ENCODE results near the gene GNA12. TPM values are rescaled to one million over a fixed set of nuclear protein-coding genes. Genes with fewer than 3 reads are reported as not detected.

Gene GNA12
- total and polyA plus RNA-seq, 10 of the 15 experiments (the other 5 are each of a cell fraction or from before 2014, with no cell fraction given), result 1.9 to 51.8 (median 12.6) TPM

DNA sequence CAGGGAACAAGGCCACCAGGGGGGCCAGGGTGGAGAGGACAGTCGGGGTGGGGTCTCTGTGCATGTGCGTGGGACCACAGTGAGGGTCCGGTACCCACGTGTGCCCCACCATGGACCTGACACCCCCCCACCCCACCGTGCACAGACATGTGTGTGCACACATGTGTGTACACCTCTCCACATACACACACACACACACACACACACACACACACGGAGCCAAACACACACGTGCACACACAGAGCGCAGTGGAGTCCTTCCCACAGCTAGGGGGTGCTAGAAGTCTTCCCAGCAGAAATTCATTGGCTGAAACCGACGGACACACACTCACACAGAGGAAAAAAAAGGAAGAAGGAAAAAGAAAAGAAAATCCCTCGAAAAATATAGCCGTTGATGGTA, 42.8 kb upstream of the GNA12 start (continued):
- TF ChIP-seq, protein P1, sequence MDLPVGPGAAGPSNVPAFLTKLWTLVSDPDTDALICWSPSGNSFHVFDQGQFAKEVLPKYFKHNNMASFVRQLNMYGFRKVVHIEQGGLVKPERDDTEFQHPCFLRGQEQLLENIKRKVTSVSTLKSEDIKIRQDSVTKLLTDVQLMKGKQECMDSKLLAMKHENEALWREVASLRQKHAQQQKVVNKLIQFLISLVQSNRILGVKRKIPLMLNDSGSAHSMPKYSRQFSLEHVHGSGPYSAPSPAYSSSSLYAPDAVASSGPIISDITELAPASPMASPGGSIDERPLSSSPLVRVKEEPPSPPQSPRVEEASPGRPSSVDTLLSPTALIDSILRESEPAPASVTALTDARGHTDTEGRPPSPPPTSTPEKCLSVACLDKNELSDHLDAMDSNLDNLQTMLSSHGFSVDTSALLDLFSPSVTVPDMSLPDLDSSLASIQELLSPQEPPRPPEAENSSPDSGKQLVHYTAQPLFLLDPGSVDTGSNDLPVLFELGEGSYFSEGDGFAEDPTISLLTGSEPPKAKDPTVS (IDR thresholded peaks at IDR 0.05; ENCODE audit: low read depth, low read length), result no peak
- TF ChIP-seq EGR1 (IDR thresholded peaks at IDR 0.05; ENCODE audit: borderline replicate concordance in 1 of 2, low read depth in 2 of 2, low read length in 2 of 2) (no peak), BRCA1 (IDR thresholded peaks at IDR 0.05; ENCODE audit: low read depth, low read length) (no peak), NR2F1 (conservative IDR thresholded peaks at IDR 0.05) (no peak), SPI1 (IDR thresholded peaks at IDR 0.05; ENCODE audit: borderline replicate concordance, insufficient read depth, low read depth, low read length) (no peak), RB1 (IDR thresholded peaks at IDR 0.05; ENCODE audit: borderline replicate concordance) (no peak; the same call in 1 of the 2 replicates), ZNF207 (IDR thresholded peaks at IDR 0.05; ENCODE audit: borderline replicate concordance) (no peak), POLR2AphosphoS5 (IDR thresholded peaks at IDR 0.05; ENCODE audit: low read length) (no peak), MEF2A (IDR thresholded peaks at IDR 0.05; ENCODE audit: insufficient read depth, low read depth, low read length) (0 out of 2 replicates have a peak, but pooled peaks have one; percentile 19), SMARCA5 (IDR thresholded peaks at IDR 0.05) (no peak), BCL11A (IDR thresholded peaks at IDR 0.05; ENCODE audit: low read depth, low read length) (no peak), RFX5 (IDR thresholded peaks at IDR 0.05; ENCODE audit: low read depth, low read length) (no peak), STAT1 (conservative IDR thresholded peaks at IDR 0.05) (no peak), TCF7 (IDR thresholded peaks at IDR 0.05; ENCODE audit: borderline replicate concordance) (no peak), NR2C1 (IDR thresholded peaks at IDR 0.05) (no peak), NFYB (IDR thresholded peaks at IDR 0.05; ENCODE audit: insufficient read depth, low read depth, low read length) (no peak), IKZF2 (IDR thresholded peaks at IDR 0.05) (peak; percentile 53 to 55), RAD51 (IDR thresholded peaks at IDR 0.05) (0 out of 2 replicates have a peak, but pooled peaks have one; percentile 22), CREB1 (IDR thresholded peaks at IDR 0.05; ENCODE audit: low read depth) (no peak)
- TF ChIP-seq, protein P2, sequence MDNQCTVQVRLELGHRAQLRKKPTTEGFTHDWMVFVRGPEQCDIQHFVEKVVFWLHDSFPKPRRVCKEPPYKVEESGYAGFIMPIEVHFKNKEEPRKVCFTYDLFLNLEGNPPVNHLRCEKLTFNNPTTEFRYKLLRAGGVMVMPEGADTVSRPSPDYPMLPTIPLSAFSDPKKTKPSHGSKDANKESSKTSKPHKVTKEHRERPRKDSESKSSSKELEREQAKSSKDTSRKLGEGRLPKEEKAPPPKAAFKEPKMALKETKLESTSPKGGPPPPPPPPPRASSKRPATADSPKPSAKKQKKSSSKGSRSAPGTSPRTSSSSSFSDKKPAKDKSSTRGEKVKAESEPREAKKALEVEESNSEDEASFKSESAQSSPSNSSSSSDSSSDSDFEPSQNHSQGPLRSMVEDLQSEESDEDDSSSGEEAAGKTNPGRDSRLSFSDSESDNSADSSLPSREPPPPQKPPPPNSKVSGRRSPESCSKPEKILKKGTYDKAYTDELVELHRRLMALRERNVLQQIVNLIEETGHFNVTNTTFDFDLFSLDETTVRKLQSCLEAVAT (IDR thresholded peaks at IDR 0.05), result peak; percentile 61
- TF ChIP-seq, protein P3, sequence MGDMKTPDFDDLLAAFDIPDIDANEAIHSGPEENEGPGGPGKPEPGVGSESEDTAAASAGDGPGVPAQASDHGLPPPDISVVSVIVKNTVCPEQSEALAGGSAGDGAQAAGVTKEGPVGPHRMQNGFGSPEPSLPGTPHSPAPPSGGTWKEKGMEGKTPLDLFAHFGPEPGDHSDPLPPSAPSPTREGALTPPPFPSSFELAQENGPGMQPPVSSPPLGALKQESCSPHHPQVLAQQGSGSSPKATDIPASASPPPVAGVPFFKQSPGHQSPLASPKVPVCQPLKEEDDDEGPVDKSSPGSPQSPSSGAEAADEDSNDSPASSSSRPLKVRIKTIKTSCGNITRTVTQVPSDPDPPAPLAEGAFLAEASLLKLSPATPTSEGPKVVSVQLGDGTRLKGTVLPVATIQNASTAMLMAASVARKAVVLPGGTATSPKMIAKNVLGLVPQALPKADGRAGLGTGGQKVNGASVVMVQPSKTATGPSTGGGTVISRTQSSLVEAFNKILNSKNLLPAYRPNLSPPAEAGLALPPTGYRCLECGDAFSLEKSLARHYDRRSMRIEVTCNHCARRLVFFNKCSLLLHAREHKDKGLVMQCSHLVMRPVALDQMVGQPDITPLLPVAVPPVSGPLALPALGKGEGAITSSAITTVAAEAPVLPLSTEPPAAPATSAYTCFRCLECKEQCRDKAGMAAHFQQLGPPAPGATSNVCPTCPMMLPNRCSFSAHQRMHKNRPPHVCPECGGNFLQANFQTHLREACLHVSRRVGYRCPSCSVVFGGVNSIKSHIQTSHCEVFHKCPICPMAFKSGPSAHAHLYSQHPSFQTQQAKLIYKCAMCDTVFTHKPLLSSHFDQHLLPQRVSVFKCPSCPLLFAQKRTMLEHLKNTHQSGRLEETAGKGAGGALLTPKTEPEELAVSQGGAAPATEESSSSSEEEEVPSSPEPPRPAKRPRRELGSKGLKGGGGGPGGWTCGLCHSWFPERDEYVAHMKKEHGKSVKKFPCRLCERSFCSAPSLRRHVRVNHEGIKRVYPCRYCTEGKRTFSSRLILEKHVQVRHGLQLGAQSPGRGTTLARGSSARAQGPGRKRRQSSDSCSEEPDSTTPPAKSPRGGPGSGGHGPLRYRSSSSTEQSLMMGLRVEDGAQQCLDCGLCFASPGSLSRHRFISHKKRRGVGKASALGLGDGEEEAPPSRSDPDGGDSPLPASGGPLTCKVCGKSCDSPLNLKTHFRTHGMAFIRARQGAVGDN (IDR thresholded peaks at IDR 0.05), result no peak
- TF ChIP-seq, protein P4, sequence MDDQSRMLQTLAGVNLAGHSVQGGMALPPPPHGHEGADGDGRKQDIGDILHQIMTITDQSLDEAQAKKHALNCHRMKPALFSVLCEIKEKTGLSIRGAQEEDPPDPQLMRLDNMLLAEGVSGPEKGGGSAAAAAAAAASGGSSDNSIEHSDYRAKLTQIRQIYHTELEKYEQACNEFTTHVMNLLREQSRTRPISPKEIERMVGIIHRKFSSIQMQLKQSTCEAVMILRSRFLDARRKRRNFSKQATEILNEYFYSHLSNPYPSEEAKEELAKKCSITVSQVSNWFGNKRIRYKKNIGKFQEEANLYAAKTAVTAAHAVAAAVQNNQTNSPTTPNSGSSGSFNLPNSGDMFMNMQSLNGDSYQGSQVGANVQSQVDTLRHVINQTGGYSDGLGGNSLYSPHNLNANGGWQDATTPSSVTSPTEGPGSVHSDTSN (IDR thresholded peaks at IDR 0.05; ENCODE audit: insufficient replicate concordance, low read depth, low read length), result no peak
- TF ChIP-seq, protein P5, sequence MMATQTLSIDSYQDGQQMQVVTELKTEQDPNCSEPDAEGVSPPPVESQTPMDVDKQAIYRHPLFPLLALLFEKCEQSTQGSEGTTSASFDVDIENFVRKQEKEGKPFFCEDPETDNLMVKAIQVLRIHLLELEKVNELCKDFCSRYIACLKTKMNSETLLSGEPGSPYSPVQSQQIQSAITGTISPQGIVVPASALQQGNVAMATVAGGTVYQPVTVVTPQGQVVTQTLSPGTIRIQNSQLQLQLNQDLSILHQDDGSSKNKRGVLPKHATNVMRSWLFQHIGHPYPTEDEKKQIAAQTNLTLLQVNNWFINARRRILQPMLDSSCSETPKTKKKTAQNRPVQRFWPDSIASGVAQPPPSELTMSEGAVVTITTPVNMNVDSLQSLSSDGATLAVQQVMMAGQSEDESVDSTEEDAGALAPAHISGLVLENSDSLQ (IDR thresholded peaks at IDR 0.05), result no peak
